GM21390 (cell line): ENCODE data around the gene ADAMTS3.

Experiments
- ATAC-seq: cut with Tn5 transposase; IDR thresholded peaks from one replicate; pipeline ENCODE4 v1.9.1; 2021; ENCODE audit not compliant: unreplicated experiment

The ADAMTS3 gene

DNA sequence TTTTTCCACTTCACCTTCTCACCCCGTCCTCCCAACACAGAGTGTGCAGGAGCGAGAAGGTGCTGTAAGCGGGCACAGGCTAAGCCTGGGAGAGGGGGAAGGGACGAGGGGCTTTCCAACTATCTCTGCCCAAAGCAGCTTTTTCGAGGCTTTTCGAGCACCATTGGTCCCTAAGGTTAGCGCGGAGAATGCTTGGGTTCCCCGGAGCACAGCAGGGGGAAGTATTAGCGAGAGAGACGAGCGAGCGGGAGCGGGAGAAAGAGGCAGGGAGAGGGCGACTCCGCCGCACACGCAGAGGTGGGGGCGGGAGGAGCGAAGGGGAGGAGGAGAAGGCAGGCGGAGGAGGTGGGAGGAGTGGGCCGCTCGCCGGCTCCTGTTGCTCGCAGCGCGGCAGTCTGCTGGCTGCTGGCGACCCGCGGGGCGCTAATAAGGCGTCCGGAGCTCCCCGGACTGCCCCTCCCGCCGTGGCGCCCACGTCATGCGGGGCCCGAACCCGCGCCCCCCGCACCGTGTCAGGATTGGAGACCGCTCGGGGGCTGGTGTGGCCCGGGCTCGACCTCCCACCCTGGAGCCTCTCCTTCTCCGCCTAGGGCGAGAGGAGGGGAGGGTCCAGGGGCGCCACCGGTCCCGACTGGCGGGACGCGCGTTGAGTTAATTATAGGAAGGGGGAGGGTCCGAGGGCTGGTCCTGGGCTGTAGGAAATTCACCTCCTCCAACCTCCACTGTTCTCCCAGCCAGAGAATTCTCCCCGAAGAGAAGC is at the start of gene ADAMTS3:
Gene ADAMTS3, minus strand, starts transcription at position 263 of the 760 bp plus-strand sequence. CDS start 459 bp downstream, outside the sequence.
- ATAC-seq = no peak

DNA sequence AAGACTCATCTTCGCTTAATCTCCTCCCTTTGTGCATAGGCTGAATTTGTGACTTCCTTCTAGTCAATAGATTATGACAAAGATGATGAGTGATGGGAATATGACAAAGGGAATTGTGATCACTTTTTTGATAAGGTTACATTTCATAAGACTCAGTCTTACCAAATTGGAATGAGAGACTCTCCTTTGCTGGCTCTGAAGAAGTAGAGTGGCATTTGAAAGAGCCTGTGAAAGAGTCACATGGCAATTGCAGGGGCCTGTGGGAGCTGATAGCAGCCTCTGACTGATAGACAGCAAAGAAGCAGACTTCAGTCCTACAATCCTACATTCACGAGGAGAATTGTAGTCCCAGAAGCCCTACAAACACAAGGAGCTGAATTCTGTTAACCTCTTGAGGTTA is 44.9 kb upstream of the ADAMTS3 start:
- ATAC-seq = no peak

DNA sequence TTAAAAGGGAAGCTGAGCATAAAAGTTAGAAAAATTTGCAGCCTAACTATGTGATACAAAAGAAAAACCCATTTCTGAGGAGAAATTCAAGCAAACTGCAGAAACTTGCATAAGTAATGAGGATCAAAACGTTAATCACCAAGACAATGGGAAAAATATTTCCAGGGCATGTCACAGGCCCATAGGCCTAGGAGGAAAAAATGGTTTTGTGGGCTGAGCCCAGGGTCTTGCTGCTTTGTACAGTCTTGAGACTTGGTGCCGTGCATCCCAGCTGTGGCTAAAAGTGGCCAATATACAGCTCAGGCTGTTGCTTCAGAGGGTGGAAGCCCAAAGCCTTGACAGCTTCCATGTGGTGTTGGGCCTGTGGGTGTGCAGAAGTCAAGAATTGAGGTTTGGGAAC is 37.7 kb upstream of the ADAMTS3 start:
- ATAC-seq = no peak

DNA sequence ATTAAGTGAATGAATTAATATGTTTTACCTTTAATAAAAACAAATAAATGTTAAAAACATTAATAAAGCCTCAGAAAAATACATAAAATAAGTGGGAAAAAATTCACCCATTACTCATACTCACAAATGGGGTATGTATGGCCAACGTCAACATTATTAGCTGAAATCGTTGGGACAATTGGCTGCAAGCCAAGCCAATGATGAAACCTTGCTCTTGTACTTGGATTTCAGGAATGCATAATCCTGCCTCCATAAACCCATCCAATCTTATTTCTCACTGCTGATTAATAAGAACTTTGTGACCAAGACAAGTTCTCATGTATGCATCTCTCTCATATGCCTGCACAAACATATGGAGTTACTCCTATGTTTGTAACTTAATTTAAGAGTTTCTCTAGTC is 35.3 kb upstream of the ADAMTS3 start:
- ATAC-seq = no peak

DNA sequence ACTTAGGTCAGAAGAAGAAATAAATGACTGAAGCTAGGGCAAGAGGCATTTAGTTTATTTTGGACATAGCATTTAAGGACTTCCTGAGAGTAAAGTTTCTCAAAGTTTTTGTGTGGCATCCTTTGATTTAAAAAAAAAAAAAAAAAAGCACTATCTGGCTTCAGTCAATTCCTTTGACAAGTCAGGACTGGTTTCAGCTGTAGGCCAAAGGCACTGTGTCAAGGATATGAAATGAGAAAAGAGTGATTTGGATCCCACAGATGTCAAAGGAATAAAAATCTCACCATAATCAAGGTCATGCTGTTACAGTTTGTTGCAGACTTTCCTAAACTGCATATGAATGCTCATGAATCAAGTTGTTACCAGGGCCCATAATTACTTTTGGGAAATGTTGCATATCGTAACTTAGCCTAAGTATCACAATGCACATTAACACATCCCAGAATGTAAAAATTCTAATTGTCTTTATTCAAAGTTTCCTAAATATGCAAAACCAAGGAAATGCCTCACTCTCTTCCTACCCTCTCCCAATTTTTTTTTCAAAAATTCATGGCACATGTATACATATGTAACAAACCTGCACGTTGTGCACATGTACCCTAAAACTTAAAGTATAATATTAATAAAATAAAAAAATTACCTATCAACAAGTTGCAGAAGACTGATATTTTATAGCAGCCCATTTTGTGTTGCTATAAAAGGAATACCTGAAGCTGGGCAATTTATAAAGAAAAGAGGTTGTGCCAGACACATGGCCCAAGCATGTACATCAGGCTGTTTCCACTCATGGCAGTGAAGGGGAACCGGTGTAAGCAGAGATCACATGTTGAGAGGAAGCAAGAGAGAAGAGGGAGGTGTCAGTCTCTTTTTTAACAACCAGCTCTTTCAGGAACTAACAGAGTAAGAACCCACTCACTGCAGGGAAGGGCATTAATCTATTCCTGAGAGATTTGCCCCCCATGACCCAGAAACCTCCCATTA is 33.7 kb upstream of the ADAMTS3 start:
- ATAC-seq = no peak

DNA sequence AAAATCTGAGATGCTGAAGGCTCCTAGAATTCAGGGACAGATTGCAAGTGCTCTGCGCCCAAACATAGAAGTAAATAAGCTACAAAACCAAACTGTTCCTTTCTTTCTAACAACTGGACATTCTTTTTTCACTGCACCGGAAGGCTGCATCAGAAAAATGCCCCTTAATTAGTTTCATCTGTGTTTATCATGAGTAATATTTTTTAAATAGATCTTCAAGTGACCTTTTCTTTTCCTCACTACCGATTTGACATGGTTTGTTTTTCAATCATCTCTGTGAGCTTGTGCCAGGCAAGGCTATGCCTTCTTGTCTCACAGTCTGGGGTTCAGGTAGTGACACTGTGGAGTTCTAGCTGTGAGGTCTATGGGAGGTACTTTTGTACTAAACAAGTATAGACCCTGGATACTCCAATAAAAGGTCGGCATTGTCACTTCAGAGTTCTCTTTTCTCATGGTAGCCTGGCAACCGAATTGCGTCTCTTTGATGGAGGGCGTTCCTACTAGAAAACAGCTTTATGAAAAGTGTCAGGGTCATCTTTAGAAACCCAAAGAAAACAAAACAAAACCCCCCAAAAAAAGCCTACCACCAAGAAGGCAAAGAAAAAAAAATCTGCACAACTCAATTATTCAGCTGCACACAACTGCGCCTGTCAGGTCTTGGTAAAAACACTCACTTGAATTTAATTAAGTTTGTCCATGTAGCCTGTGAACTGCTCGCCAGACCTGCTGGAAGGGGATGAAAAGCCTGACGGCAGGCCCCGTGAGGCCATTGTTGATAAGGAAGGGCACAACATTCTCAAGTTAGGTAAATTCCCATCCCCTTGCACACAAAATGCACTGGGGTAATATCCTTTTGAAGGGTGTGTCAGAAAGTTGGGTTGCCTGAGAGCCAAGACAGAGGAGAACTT is 22.8 kb upstream of the ADAMTS3 start:
- ATAC-seq = no peak

DNA sequence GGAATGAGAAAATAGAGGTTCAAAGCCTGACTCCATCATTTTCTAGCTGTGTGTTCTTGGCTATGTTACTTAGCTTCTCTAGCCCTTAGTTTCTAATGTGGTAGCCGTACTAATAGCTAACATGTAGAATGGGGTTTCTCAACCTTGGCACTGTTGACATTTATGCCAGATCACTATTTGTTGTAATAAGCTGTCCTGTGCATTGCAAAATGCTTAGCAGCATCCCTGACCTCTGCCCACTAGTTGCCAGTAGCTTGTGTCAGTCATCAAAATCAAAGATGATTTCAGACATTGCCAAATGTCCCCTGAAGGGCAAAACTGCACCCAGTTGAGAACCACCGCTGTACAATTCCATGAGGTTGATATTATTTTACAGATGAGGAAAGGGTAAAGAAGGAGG is 18.3 kb upstream of the ADAMTS3 start:
- ATAC-seq = no peak

DNA sequence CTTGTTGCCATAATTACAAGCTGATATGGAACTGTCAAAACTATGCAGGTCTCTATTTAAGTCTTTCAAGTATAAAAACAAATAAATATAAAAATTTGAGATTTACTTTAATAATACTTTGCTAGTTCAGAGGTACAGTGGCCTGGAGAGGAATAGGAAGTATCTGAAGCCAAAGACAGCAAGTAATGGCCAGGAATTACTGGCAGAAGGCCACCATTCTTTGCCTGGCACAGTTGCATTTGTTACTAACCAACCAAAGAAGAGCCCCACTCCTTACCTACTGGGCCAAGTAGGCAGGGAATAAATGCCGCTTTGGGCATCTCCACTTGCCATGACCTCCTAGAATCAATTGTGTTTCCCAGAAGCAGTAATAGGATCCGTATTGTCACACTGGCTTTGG is 13.8 kb upstream of the ADAMTS3 start:
- ATAC-seq = no peak

DNA sequence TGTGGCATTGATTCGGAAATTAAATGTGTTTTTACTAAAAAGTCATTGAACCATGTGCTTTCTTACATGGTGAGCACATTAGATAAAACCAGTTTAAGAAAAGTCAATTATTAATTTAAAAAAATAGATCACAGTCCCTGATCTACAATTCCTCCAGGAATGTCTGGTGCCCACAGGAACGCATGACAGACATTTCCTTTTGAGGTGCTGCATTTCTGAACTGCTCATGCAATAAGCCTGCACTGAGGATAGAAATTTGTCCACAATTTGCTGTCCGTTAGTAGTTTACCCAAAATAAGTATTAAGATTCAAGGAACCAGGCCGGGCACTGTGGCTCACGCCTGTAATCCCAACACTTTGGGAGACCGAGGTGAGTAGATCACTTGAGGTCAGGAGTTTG is 8.2 kb upstream of the ADAMTS3 start:
- ATAC-seq = no peak

DNA sequence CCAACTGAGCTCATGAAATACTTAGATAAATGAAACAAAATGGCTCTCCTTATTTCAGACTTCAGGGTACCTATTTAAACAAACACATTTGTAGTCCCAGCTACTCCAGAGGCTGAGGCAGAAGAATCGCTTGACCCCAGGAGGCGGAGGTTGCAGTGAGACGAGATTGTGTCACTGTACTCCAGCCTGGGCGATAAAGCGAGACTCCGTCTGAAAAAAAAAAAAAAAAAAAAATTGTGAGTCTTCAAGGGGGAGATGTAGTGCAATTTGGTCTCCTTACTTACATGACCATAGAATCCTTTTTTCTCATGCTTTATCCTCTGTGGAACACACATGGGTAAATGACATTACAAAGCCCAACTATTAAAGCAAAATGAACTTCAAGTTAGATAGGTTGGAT is 2.3 kb upstream of the ADAMTS3 start:
- no peak for ATAC-seq

DNA sequence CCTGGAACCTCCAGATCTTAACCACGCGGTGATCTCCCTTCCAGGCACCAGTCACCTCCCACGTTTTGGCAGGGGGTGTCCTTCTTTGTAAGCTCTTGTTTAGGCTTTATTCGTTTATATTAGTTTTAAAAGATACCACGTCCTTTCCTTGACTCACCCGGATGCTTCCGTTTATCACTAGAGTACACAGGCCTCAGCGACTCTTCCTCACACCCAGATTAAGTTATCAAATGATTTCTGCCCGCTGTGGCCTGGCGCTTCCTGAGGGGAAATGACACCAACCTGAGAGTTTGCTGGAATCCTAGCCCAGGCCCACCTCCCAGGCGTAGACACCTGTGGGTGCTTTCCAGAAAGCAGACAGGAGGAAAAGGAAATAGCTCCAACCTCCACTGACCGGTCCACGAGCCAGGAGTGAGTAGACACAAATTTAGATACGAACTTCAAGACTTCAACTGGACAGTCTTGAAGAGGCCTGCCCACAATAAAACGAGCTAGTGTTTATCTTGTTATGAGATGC is 756 bp upstream of the ADAMTS3 start:
- no peak for ATAC-seq

DNA sequence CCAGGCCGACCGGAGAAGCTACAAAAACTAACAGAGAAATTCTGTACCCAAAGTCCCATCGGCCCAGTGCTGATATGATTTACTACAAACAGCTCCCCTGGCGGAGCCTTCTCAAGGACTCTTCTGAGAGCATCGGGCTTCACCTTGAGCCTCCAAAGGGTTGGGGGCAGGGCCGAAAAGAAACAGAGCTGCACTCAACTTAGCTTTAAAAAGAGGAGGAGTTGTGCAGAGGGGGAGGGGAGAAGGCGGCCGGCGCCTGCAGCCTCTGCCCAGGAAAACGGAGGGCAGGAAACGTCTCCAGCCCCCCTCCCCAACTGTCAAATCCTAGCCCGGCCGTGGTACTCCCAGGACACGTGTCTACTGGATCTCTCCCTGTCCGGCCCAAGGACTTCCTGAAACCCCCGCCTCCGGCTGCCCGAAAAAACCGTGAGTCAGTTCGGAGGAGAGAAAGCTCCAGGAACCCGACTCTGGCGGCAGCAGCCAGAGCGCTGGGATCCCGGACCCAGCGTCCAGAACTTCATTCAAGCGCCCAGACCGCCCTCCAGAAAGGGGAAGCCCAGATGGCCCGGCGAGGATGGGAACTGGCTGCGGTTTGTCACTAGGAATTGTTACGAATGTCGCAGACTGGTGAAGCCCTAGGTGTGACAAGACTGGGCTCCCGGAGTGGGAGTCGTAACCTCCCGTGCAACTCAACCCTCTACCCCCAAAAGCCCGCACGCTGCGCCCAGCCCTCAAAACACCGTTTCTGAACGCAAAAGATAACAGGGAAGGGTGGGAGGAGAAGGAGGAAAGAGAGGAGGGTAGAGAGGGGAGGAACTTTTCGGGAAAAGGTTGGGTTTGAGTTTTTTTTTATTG is 973 bp downstream of the ADAMTS3 start:
- no peak for ATAC-seq

DNA sequence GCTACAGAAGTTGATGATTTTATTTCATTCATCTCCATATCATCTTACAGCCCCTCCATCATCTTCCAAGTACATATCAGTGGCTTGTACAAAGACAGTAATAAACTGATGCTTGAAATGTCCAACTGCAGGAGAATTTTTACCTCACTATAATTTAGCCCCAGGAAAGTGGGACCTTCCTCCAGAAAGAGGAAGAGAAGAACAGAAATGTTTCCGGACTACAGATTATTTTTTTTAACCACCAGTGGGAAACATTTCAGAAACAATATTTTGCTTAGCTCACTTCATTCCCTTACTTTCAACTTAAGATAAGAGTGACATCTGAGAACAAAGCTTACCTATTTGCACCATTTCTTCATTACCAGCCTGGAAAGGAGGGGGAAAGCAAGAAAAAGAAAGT is 2.0 kb downstream of the ADAMTS3 start:
- no peak for ATAC-seq

DNA sequence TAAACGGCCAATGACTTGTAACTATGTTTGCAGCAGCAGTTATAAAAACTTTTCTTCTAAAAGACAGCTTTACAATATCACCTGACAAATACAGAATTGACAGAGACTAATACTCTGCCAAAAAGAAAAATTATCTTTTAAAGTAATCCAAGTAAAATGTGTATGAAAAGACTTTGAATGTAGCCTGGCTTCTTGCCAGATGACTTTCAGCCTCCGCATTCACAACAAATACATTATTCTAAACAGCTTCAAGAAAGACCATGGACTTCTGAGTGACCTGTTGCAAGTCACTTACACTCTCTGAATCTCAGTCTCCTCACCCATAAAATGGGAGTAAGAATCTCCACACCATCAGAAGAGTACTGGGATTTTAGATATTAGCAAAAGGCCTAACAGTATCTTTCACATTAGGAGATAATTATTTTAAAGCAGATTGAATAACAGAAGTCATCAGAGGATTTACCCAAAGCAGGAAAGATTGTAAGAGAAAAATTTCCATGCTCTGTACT is 2.5 kb downstream of the ADAMTS3 start:
- no peak for ATAC-seq

DNA sequence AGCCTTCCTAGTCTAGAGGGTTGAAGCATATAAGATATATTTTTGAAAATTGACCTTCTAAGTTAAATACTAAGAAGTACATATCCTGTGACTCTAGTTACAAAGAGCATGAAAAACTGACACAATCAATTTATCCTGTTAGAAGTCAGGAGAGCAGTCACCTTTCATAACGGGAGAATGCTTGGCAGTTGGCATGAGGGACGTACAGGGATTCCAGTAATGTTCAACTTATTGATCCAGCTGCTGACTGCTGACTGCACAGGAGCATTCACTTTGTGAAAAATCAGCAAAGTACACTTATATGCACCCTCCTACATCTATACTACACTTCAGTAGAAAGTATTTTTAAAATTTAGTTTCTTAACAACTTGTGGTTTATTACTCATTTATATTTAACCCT is 4.2 kb downstream of the ADAMTS3 start:
- no peak for ATAC-seq

DNA sequence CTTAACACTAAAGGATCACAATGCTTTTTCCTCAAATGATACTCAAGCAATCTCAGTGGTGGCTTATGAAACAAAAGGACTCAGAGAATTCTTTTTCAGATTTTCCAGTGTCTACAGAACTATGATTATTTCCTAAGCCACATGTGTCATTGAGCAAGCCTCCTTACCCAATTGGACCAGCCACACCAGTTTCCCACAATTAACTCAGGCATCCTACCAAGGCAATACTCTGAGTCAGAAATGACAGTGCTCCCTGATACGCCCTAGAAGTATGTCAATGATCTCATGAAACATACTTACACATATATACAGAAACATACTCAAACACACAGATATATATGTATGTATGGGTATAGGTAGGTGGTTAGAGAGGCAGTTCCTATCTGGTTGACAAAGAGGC is 4.8 kb downstream of the ADAMTS3 start:
- no peak for ATAC-seq

DNA sequence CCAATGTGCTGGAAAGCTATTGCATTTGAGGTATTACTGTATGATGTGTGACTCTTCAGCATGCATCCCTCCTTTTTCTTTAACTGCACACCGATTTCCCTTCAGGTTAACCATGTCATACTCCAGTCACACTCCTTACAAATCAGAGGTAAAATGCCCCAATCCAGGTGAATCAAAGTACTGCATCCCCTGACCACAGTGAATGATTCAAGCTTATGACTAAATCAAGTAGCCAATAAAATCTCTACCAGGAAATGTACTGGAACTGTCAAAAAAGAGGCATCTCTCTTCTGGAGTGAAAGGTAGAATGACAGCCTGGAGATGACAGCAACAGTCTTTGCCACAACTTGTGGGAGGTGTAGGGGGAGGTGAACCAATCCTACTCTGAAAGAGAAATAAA is 10.4 kb downstream of the ADAMTS3 start:
- ATAC-seq = no peak

DNA sequence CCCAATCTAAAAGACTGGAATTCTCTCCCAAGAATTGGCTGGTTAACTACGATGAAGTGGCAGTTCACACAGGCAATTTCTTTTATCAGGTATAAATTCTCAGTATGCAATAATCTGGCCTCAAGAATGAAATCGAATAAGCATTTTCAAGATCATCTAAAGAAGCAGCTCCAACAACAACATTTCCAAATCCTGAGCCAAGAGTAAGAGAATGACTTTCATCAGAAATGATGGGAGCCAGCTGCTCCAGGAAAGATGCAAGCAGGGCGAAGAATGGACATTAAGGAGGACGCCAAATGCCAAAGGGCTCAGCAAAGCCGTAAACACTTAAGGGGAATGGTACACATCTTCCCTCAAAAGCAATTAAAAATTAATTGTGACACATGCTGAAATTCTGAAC is 12.0 kb downstream of the ADAMTS3 start:
- no peak for ATAC-seq

DNA sequence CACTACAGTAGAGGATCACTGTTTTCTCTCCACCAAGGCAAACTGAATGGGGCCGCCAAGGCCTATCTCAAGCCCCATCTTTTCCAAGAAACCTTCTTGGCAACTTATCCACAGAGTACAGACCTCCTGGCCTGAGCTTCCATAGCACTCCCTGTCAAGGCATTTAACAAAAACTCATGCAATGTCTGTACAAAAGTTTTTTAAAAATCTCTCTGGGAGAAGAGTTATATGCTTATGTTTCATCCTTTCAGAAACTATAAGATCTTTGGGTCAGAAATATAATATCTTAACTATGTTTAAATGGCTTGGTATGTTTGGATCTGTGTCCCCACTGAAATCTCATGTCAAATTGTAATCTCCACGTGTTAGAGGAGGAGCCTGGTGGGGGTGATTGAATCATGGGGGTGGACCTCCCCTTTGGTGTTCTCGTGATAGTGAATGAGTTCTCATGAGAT is 13.6 kb downstream of the ADAMTS3 start:
- no peak for ATAC-seq
